HG02840 (cell line): ENCODE results near the gene CDC37L1.
"Not testable (repeated sequence)": the region's sequence is repeated elsewhere in the genome, so short reads cannot be mapped to it uniquely, and the experiment has no call there.

ENCODE experiments used
- ATAC-seq: cut with Tn5 transposase; IDR thresholded peaks from one replicate; pipeline ENCODE4 v1.9.1; 2021; ENCODE audit warnings: mild to moderate bottlenecking, moderate library complexity, moderate number of reproducible peaks; ENCODE audit not compliant: unreplicated experiment, low FRiP score

CDC37L1 gene

GRCh38 chr9:4746278-4747030 is 67.1 kb downstream of the CDC37L1 start:
- ATAC-seq = no peak

GRCh38 chr9:4748612-4749011 is 69.2 kb downstream of the CDC37L1 start:
- no peak for ATAC-seq

GRCh38 chr9:4750023-4750673 is 70.8 kb downstream of the CDC37L1 start:
- no peak for ATAC-seq

- not testable (repeated sequence) for ATAC-seq
Measured at GRCh38 chr9:4754530-4754929, 75.2 kb downstream of the CDC37L1 start.

- no peak for ATAC-seq
Measured at GRCh38 chr9:4755026-4755609, 75.7 kb downstream of the CDC37L1 start.

GRCh38 chr9:4756420-4756819 is 77.1 kb downstream of the CDC37L1 start:
- no peak for ATAC-seq
